GM18870 (cell line): ENCODE data around the gene PTPRH.
"Not testable (repeated sequence)": the region's sequence is repeated elsewhere in the genome, so short reads cannot be mapped to it uniquely, and the experiment has no call there.

Experiments
- ATAC-seq: cut with Tn5 transposase; IDR thresholded peaks from one replicate; pipeline ENCODE4 v1.9.1; 2021; ENCODE audit warnings: moderate library complexity; ENCODE audit not compliant: unreplicated experiment

PTPRH gene

DNA sequence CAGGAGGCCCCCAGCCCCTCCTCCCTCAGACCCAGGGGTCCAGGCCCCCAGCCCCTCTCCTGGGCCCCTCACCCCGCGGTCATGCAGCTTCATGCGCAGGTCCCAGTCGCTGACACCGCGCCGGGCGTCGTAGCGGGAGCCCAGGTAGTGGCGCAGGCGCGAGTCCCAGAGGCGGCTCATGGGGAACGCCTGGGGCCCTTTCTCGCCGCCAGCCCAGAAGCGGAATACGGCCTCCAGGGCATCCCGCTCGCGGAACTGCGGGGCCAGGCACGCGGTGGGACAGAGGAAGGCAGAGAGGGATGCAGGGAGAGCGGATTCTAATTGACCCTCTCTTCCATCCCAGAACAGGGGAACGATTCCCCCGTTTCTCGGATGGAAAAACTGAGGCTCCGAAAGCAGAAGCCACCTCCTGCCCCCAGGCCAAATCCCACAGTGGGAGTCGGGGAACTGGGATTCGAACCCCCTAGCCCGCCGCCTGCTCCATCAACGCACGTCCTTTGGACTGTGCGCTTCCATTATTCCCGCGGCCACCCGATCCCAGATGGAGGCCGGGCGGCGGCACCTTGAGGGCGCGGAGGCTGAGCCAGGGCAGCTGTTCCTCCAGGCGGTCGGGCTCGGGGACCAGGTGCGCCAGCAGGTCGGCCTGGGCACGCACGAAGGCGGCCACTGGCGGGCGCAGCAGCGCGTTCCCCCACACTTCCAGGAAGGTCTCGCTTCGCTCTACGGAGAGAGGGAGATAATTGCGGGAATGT, 47.6 kb downstream of the PTPRH start:
- no peak for ATAC-seq

DNA sequence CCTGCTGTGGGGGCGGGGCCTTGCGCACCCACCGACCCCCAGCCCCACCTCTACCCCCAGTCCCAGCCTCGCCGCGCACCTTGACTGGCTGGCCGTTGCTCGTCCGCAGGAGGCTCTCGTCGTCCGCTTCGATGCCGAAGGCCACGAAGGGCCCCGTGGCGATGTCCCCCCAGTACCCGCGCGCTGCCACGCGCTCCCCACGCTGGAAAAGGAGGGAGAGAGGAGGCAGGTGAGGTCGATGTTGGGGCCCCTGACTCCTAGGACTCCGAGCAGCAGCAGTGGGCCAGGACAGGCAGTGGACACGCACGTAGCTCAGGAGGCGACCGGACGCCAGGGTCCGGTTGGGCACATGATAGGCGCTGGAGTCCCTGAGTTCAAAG, 48.3 kb downstream of the PTPRH start:
- no peak for ATAC-seq

GRCh38 chr19:55160128-55160985, 48.9 kb downstream of the PTPRH start:
- ATAC-seq, result no peak

GRCh38 chr19:55158848-55159749, 50.2 kb downstream of the PTPRH start:
- no peak for ATAC-seq

GRCh38 chr19:55158423-55158822, 50.9 kb downstream of the PTPRH start:
- ATAC-seq, result no peak

- no peak for ATAC-seq
Observed at GRCh38 chr19:55157064-55157908, 52.0 kb downstream of the PTPRH start, which contains the start of gene TNNI3. TNNI3 (minus strand) TSS chr19:55157732; CDS start chr19:55157589, 143 bp downstream.

DNA sequence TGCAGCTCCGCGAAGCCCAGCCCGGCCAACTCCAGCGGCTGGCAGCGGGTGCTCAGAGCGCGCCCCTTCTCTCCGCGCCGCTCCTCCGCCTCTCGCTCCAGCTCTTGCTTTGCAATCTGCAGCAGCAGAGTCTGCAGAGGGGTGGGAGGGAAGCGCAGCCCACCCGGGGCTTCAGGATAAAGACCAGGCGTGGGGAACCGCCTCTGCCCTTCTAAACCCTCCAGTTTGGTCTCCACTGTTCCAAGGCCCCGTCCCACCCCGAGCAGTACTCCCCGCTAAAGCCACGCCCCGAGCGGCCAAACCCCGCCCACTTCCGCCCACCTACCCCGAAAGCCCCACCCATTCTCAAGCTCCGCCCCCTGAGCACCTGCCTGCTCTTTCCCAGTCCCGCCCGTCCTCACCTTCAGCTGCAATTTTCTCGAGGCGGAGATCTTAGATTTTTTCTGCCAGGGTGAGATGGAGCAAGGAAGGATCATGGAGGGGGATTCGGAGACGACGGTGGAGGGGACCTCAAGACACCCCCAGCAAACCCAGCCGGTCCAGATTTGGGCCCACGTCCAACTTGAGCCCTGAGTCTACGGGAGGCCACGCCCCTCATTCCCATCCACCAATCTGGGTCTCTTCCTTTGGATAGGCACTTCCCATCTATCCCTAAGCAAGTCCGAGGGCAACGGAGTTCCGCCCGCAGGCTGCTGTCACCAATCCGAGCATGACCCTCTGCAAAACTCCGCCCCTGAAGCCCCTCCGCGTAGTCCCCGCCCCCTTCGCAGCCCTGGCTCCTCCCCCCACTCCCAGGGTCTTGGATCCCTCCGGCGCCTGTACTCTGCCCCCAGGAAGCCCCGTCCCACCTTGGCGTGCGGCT, 52.9 kb downstream of the PTPRH start:
- ATAC-seq, result no peak

GRCh38 chr19:55155784-55156183, 53.5 kb downstream of the PTPRH start:
- ATAC-seq, result not testable (repeated sequence)

DNA sequence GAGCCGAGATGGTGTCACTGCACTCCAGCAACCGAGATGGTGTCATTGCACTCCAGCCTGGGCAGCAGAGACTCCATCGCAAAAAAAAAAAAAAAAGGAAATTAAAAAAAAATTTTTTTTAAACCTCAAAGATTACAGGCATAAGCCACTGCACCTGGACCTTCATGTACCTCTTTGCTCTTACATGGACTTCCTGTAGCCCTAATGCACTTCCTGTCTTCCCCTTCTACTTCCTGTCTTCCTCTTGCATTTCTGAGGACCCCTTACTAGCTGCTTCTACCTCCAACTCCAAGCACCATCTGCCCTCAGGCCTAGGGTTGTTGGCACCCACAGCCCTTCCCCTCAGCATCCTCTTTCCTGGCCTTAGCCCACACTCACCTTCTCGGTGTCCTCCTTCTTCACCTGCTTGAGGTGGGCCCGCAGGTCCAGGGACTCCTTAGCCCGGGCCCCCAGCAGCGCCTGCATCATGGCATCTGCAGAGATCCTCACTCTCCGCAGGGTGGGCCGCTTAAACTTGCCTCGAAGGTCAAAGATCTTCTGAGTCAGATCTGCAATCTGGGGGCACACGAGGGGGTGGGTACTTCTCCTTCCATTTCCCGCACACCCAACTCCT, 55.5 kb downstream of the PTPRH start:
- ATAC-seq, result no peak

GRCh38 chr19:55152017-55152416, 57.3 kb downstream of the PTPRH start:
- ATAC-seq, result no peak

GRCh38 chr19:55149078-55150003, 60.0 kb downstream of the PTPRH start, which contains the start of gene TNNT1:
TNNT1 (minus strand) TSS chr19:55149206; CDS start chr19:55147157, 2,049 bp downstream.
- ATAC-seq, result no peak

GRCh38 chr19:55147545-55148251, 61.6 kb downstream of the PTPRH start:
- no peak for ATAC-seq

DNA sequence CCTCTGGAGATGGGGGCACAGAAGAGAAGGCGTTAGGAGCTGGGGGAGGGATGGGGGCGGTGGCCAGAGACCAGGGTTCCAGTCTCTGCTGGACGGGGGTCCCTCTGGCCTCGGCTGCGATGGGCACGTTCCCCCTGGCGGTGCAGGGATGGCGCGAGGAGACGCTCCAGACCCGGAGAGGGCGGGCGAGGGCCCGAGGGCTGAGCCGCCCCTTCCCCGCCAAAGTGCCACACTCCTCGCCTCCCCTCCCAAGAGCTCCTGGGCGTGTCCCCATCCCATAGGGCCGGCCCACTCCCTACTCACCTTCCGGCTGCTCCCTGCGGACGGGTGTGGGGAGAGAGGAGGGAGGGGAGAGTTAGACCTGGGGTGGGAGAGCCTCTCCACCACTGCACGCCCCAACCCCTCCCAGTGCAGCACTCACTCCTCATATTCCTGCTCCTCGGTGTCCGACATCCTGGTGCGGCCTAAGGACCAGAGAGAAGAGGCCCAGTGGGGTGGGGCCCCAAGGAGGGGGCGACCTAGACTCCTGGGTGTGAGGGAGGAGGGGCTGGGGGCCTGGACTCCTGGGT, 62.5 kb downstream of the PTPRH start:
- ATAC-seq, result no peak

DNA sequence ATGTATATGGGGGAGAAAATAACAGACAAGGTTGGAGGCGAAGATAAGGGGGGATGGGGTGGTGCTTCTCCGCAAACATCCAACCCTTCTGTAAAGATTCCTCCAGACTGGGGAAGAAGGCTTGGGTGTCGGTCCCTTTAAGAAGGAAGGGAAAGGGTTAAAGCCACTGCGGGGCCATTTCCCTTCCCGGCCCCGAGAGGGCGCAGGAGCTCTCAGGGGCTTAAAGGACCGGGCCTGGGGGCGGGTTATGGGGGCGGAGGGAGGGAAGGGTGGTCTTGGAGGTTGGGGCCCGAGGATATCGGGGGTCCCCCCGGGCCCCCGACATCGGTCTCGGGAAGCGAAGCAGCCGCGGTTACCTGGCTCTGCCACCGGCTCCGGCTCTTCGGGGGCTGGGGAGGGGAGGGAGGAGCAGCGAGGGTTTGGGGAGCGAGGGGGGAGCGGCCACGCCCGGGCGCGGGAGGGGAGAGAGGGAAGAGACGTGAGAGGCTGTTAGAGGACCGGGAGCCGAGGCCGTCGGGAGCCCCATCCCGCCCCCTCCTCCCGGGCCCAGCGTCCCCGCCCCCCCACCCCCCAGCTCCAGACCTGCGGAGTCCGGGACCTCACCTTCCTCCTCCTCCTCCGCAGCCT, 63.1 kb downstream of the PTPRH start:
- no peak for ATAC-seq

DNA sequence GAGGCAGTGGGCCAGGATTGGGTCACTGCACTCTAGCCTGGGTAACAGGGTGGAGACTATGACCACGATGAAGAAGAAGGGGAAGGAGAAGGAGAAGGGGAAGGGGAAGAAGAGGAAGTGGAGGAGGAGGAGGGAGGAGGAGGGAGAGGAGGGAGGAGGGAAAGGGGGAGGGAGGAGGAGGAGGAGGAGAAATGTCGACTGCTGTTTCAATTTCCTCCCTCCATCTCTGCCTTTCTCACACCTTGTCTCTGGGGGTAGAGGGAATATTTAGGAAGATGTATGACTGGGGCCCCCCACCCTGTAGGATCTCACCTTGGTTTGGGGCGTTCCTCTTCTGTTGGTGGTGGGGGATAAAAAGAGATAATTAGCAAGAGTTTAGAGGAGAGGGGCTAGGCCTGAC, 64.1 kb downstream of the PTPRH start:
- ATAC-seq, result no peak

GRCh38 chr19:55141696-55142095, 67.6 kb downstream of the PTPRH start:
- ATAC-seq, result no peak
